GM10266 (cell line): ENCODE data around the gene LRRC74A.

Experiments used
- DNase-seq: peaks from one replicate; pipeline ENCODE4 v3.0.0; 2012; ENCODE audit errors: extremely low spot score
- TF ChIP-seq, protein P1 (sequence below): IDR thresholded peaks from 2 replicates; pipeline ENCODE4 v1.5.1; 2012; ENCODE audit warnings: mild to moderate bottlenecking, low read depth; ENCODE audit not compliant: control insufficient read depth, insufficient read depth; ENCODE audit errors: missing control alignments

Gene LRRC74A

GRCh38 chr14:76833011-76833410, 6.8 kb downstream of the LRRC74A start:
- DNase-seq: no peak

DNA sequence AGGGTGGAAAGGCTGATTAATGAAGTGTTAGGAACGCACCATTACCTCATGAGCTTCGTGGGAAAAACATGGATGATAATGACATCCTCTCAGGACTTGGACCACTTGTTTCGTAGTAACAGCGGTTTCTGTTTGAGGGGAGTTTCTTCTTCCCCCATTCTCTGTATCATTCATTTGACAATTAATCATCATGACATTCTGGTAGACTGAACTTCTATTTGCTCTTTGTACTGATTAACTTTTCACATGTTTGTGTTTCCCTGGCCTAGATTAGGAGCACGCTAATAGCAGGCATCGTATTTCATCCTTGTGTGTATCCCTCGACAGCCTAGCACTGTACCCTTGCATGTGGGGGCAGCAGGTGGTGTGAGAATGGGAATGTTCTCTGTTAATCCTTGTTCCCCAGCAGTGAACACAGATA, 8.0 kb downstream of the LRRC74A start:
- TF ChIP-seq, protein P1, sequence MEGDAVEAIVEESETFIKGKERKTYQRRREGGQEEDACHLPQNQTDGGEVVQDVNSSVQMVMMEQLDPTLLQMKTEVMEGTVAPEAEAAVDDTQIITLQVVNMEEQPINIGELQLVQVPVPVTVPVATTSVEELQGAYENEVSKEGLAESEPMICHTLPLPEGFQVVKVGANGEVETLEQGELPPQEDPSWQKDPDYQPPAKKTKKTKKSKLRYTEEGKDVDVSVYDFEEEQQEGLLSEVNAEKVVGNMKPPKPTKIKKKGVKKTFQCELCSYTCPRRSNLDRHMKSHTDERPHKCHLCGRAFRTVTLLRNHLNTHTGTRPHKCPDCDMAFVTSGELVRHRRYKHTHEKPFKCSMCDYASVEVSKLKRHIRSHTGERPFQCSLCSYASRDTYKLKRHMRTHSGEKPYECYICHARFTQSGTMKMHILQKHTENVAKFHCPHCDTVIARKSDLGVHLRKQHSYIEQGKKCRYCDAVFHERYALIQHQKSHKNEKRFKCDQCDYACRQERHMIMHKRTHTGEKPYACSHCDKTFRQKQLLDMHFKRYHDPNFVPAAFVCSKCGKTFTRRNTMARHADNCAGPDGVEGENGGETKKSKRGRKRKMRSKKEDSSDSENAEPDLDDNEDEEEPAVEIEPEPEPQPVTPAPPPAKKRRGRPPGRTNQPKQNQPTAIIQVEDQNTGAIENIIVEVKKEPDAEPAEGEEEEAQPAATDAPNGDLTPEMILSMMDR: no peak
- DNase-seq: no peak

More at GRCh38 chr14:76833011-76833410, 6.8 kb downstream of the LRRC74A start:
- TF ChIP-seq, protein P1: no peak

DNA sequence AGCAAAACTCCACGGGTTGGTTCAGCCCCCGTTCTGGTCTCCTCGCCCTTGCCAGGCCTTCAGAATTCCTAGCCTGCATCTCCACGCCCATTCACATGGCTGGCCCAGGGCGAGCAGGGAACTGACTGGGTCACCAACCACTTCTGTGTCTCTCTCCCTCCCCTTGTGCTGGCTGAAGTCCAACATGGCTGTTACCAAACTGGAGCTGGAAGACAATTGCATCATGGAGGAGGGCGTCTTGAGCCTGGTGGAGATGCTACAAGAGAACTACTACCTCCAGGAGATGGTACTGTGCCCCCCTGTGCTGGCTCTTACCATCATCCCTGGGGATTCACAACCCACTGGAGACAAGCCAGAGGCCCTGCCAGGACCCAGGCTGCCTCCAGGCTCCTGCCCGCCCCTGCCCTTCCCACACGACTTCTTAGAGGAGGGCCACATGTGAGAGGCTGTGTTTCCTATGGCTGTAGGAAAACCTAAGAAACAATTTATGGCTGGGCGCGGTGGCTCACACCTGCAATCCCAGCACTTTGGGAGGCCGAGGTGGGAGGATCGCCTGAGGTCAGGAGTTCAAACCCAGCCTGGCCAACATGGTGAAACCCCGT, 9.9 kb downstream of the LRRC74A start:
- DNase-seq: no peak
- TF ChIP-seq, protein P1: no peak

DNA sequence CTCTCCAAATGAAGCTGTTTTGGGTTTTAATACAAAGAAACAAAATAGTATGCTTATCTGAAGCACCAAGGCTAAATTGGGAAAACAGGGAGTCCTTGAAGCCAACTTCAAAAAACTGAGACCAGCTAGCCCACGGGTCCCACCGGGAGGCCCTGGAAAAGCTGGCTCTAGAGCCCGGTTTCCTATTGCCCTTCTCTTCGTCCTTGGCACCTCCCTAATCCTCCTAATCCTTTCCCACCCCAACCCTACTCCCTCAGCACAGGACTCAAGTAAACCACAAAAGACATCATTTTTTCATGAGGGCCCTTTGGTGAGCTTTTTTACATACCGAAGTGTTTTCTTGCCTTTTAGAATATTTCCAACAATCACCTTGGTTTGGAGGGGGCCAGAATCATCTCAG, 11.3 kb downstream of the LRRC74A start:
- no peak for DNase-seq
- TF ChIP-seq, protein P1: no peak

DNA sequence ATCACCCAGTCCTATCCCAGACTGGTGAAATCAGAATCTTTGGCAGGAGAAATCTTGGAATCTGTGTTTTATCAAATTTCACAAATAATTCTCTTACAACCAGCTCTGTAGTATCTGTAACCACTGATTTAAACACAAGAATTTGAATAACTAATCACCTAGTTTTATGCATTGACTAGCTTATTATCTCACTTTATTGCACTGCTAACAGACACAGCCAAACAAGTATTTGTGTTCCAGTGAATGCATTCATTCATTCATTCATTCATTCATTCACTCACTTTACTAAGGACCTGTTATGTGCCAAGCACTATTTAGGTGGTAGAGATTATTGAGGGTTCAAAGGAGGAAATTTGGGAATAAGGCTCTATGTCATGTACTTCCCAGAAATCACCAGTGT, 16.2 kb downstream of the LRRC74A start:
- no peak for DNase-seq
- TF ChIP-seq, protein P1: no peak

GRCh38 chr14:76844223-76844622, 18.0 kb downstream of the LRRC74A start:
- DNase-seq: no peak
- TF ChIP-seq, protein P1: no peak

DNA sequence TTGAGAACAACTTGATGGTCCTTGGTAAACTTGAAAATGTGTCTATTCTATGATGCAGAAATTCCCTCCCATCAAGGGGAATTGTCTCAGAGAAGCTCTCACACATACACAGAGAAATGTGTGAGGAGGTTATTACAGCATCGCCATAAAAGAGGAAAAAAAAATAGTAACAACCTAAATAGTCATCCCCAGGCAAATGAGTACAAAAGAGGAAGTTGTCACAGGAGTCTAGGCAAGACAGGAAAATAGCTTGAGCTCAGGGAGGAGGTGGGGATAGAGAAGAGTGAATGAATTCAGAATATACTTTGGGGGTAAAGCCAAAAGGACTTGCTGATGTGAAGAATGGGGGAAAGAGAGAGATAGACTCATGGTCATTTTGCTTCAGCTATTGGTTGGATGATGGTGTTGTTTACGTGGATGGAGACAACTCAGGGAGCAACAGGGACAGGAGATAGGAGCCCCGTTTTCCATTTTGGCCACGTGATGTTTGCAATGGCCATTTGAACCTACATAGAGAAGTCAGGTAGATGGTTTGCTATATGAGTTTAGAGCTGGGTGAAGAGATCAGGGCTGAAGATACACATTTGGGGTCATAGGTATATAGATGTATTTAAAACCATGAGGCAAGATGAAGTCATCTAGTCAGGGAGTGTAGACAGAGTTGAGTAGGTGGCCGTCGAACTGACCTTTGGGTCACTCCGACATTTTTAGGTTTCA, 20.3 kb downstream of the LRRC74A start:
- DNase-seq: no peak

More for the DNA sequence above, 20.3 kb downstream of the LRRC74A start:
- TF ChIP-seq, protein P1: no peak
